Measurements from ENCODE around the gene TBC1D3B.
"Not testable (repeated sequence)": the region's sequence is repeated elsewhere in the genome, so short reads cannot be mapped to it uniquely, and the experiment has no call there.

DNA sequence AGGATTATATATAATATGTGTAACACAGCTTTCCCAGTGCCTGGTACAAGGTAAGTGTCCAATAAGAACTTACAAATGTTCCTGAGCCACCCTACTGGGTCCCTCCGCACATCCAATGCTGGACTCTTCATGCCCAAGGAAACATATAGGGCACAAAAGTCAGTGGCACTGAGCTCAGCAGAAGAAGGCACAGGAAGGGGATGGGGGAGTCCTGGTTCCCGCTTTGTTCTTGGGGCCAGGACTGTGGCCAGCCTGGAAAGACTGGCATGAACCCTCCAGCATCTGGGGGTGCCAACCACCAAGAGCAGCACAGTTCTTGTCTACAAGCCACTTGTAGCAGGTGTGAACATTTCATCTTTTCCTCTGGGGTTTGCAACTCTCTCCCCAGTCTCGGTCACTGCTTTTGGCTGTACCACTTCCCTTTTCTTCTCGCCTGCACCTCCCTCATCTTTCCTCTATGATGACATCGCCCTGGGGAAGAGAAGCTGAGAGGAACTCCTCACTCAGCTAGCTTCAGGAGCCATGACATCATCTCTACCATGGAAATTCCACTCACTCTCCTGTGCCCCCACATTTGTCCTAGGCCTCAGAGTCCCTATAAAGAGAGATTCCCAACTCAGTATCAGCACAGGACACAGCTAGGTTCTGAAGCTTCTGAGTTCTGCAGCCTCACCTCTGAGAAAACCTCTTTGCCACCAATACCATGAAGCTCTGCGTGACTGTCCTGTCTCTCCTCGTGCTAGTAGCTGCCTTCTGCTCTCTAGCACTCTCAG, 34.2 kb upstream of the TBC1D3B start, which contains the start of gene CCL4L2:
- not testable (repeated sequence) for TF ChIP-seq CTCF, POLR2A (IDR thresholded peaks at IDR 0.05)

Measured in testis (tissue), 2 donors.